ENCODE results near the gene KANK4. TPM values are rescaled to one million over a fixed set of nuclear protein-coding genes. Genes with fewer than 3 reads are reported as not detected.

The KANK4 gene
- total and polyA plus RNA-seq, 5 donors from 2014 or later, result not detected

DNA sequence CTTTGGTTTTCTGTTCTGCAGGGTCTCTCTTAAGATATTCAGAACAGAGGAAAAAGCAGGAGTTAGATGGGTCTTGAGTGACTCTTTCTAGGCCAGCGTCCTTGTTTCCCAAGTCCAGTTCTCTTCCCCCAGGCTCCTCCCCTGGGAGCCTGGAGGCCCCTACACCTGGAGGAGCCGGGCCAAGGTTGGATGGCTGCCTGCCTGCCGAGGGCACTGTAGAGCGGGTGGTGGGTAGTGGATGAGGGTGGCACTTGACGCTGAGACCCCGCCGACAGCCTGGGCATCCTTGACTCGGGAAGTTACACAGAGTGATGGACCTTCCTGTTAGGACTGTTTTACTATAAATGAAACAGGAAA, 17.4 kb upstream of the KANK4 start:
- ATAC-seq (ENCODE audit: low read depth in 2 of 2), result no peak
- no peak overlapping the region for H3K27ac ChIP-seq (ENCODE audit: insufficient read depth, low read length, poor library complexity, severe bottlenecking)
- peaks cover 0 to 2% (median 0%) of the 10 kb centered on the region in 7 donors for H3K9me3 Mint-ChIP-seq
- no peak overlapping the region for H3K4me3 Mint-ChIP-seq
- no peaks in the 10 kb centered on the region for H3K4me1 ChIP-seq (ENCODE audit: control insufficient read depth, insufficient read depth, low read length, poor library complexity, severe bottlenecking)
- no peaks in the 10 kb centered on the region for H3K9me3 ChIP-seq (ENCODE audit: control insufficient read depth in 2 of 2, low read length in 2 of 2)
- no peak for DNase-seq
- H3K36me3 Mint-ChIP-seq, result no peaks in the 10 kb centered on the region
- no peaks in the 10 kb centered on the region for H3K4me1 Mint-ChIP-seq
- no peaks in the 10 kb centered on the region for H3K36me3 ChIP-seq (ENCODE audit: control insufficient read depth, insufficient read depth, low read length)
- no peak overlapping the region for H3K4me3 ChIP-seq (ENCODE audit: low read depth, low read length)
- H3K27me3 Mint-ChIP-seq, result peaks cover 7% of the 10 kb centered on the region
- H3K27me3 ChIP-seq (ENCODE audit: control insufficient read depth, insufficient read depth, low read length), result no peaks in the 10 kb centered on the region
- H3K27ac Mint-ChIP-seq, result no peak overlapping the region

DNA sequence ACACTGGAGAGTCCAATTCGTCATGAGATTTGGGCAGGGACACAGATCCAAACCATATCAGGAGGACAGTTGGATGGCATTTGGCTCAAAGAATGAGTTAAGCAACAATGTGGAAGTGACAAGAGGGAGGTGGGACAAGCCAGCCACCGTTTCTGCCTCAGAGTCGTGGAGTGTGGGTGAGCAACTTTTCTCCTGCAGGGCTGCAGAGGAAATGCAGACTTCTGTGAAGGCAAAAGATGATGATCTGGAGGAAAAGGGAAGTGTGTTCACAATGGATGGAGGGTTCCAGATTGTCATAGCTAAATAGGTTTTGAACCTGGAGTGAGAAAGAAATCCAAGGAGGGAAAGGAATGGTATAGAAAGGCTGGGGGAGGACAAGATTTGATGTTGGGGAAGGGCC, 16.4 kb upstream of the KANK4 start:
- H3K9me3 ChIP-seq (ENCODE audit: control insufficient read depth in 2 of 2, low read length in 2 of 2), result no peaks in the 10 kb centered on the region
- Mint-ChIP-seq H3K4me3 (no peak overlapping the region), H3K4me1 (no peaks in the 10 kb centered on the region), H3K27ac (no peak overlapping the region), H3K9me3 (peaks cover 0 to 2% (median 0%) of the 10 kb centered on the region in 7 donors), H3K36me3 (no peaks in the 10 kb centered on the region), H3K27me3 (peaks cover 7% of the 10 kb centered on the region)
- DNase-seq (no peak), ATAC-seq (ENCODE audit: low read depth in 2 of 2) (no peak)
- no peaks in the 10 kb centered on the region for H3K36me3 ChIP-seq (ENCODE audit: control insufficient read depth, insufficient read depth, low read length)
- no peaks in the 10 kb centered on the region for H3K27me3 ChIP-seq (ENCODE audit: control insufficient read depth, insufficient read depth, low read length)
- no peak overlapping the region for H3K27ac ChIP-seq (ENCODE audit: insufficient read depth, low read length, poor library complexity, severe bottlenecking)
- no peaks in the 10 kb centered on the region for H3K4me1 ChIP-seq (ENCODE audit: control insufficient read depth, insufficient read depth, low read length, poor library complexity, severe bottlenecking)
- H3K4me3 ChIP-seq (ENCODE audit: low read depth, low read length), result no peak overlapping the region

DNA sequence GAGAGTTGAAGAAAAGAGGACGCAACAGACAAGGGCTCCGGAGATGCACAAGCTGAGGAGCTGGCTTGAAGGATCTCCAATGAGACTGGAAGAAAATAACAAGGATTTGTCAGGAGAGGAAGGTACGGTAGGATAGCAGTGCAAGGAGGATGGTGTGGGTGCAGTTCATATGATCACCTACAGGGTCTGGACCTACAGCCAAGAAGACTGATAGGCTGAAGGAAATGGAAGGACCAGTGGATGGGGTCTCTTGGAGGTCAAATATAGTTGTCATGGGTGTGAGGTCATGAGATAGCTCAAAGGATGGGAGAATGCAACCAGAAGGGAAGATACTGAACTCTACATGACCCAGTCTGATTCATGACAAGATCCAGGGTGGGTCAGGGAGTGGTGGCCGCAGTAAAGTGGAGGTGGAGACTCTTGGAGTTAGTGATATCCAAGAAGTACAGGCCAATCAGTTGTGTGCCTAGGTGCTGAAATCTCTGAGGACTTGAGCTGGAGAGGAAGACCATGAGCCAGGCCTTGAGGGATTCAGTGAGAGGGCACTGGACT, 15.3 kb upstream of the KANK4 start:
- Histone ChIP-seq H3K27ac (ENCODE audit: insufficient read depth, low read length, poor library complexity, severe bottlenecking) (no peak overlapping the region), H3K27me3 (ENCODE audit: control insufficient read depth, insufficient read depth, low read length) (no peaks in the 10 kb centered on the region), H3K4me1 (ENCODE audit: control insufficient read depth, insufficient read depth, low read length, poor library complexity, severe bottlenecking) (no peaks in the 10 kb centered on the region), H3K36me3 (ENCODE audit: control insufficient read depth, insufficient read depth, low read length) (no peaks in the 10 kb centered on the region), H3K4me3 (ENCODE audit: low read depth, low read length) (no peak overlapping the region), H3K9me3 (ENCODE audit: control insufficient read depth in 2 of 2, low read length in 2 of 2) (no peaks in the 10 kb centered on the region)
- Mint-ChIP-seq H3K27ac (no peak overlapping the region), H3K36me3 (no peaks in the 10 kb centered on the region), H3K27me3 (peaks cover 7% of the 10 kb centered on the region), H3K9me3 (peaks cover 0 to 2% (median 0%) of the 10 kb centered on the region in 7 donors), H3K4me1 (no peaks in the 10 kb centered on the region), H3K4me3 (no peak overlapping the region)
- ATAC-seq (ENCODE audit: low read depth in 2 of 2) (no peak), DNase-seq (no peak)

DNA sequence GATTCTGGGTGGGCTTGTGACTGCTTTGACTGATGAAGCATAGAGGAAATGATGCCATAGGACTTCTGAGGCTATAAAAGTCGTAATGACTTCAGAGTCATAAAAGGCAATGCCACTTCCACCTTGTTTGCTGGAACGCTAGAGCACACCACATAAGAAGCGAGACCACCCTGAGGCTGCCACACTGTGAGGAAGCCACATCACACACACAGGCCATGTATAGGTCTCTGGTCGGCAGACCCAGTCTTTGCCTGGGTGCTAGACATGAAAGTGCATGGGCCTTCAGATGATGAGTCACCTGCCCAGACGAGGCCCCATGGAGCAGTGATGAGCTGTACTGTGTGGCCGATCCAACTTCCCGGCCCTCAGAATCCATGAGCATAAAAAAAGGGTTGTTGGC, 14.2 kb upstream of the KANK4 start:
- no peaks in the 10 kb centered on the region for H3K4me1 ChIP-seq (ENCODE audit: control insufficient read depth, insufficient read depth, low read length, poor library complexity, severe bottlenecking)
- Mint-ChIP-seq H3K27me3 (peaks cover 7% of the 10 kb centered on the region), H3K9me3 (peaks cover 0 to 2% (median 0%) of the 10 kb centered on the region in 7 donors), H3K36me3 (no peaks in the 10 kb centered on the region), H3K4me3 (no peak overlapping the region), H3K27ac (peak overlapping the region in 1 of 3 donors; percentile 54), H3K4me1 (no peaks in the 10 kb centered on the region)
- ATAC-seq (ENCODE audit: low read depth in 2 of 2), result no peak
- H3K27ac ChIP-seq (ENCODE audit: insufficient read depth, low read length, poor library complexity, severe bottlenecking), result no peak overlapping the region
- H3K9me3 ChIP-seq (ENCODE audit: control insufficient read depth in 2 of 2, low read length in 2 of 2), result no peaks in the 10 kb centered on the region
- no peaks in the 10 kb centered on the region for H3K36me3 ChIP-seq (ENCODE audit: control insufficient read depth, insufficient read depth, low read length)
- no peaks in the 10 kb centered on the region for H3K27me3 ChIP-seq (ENCODE audit: control insufficient read depth, insufficient read depth, low read length)
- H3K4me3 ChIP-seq (ENCODE audit: low read depth, low read length), result no peak overlapping the region
- no peak for DNase-seq

DNA sequence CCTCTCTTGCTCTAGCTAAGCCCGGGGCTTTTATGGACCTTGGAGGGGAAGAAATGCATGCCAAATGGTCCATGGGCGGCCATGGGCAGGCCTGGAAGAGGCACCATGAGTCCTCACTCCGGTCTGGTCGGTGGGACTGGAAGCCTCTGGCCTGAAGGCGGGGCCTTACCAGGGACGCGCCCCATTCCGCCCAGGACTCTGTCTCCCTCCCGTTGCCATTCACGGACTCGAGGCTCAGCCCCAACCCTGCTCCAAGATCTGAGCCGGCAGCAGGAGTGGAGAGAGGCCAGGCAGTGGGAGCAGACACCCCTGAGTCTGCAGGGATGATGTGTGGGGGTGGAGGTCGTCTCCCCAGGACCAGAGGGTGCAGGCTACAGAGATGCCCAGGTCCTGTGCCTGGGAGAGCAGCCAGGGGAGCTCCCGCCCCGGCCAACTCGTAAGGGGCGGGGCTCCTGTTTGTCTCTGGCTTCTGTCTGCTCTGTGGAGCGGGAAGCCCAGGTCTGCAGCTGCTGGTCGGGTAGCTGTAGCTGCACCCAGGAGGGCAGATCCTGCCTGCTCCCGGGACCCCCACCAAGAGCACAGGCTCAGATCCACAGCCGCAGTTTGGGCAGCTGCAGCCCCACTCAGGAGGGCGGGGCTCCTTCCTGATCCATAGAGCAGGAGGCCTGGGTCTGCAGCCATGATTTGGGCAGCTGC, 8.3 kb upstream of the KANK4 start:
- H3K4me1 Mint-ChIP-seq, result peaks cover 0 to 5% (median 0%) of the 10 kb centered on the region in 4 donors
- H3K27me3 Mint-ChIP-seq, result peaks cover 19% of the 10 kb centered on the region
- Histone ChIP-seq H3K4me1 (ENCODE audit: control insufficient read depth, insufficient read depth, low read length, poor library complexity, severe bottlenecking) (no peaks in the 10 kb centered on the region), H3K36me3 (ENCODE audit: control insufficient read depth, insufficient read depth, low read length) (no peaks in the 10 kb centered on the region), H3K27me3 (ENCODE audit: control insufficient read depth, insufficient read depth, low read length) (no peaks in the 10 kb centered on the region), H3K9me3 (ENCODE audit: control insufficient read depth in 2 of 2, low read length in 2 of 2) (no peaks in the 10 kb centered on the region), H3K27ac (ENCODE audit: insufficient read depth, low read length, poor library complexity, severe bottlenecking) (no peak overlapping the region), H3K4me3 (ENCODE audit: low read depth, low read length) (no peak overlapping the region)
- no peak overlapping the region for H3K4me3 Mint-ChIP-seq
- ATAC-seq (ENCODE audit: low read depth in 2 of 2) (no peak), DNase-seq (no peak)
- H3K9me3 Mint-ChIP-seq, result no peaks in the 10 kb centered on the region
- H3K27ac Mint-ChIP-seq, result no peak overlapping the region
- H3K36me3 Mint-ChIP-seq, result no peaks in the 10 kb centered on the region

DNA sequence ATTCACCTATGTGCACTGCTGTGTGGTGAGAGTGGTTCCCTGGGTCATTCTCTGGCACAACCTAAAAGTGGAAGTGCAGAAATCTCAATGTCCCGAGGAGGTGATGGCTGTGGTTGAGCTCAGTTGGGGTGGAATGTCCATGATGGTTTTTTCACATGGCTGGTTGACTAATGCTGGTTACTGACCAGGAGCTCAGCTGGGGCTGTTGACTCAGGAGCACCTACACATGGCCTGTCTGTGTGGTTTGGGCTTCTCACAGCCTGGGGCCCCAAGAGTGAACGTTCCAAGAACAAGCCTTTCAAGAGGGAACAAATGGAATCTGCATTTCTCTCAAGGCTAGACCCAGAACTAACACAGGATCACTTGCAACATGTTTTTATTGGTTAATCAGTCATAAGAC, 6.4 kb upstream of the KANK4 start:
- Histone ChIP-seq H3K27ac (ENCODE audit: insufficient read depth, low read length, poor library complexity, severe bottlenecking) (no peak overlapping the region), H3K36me3 (ENCODE audit: control insufficient read depth, insufficient read depth, low read length) (no peaks in the 10 kb centered on the region), H3K27me3 (ENCODE audit: control insufficient read depth, insufficient read depth, low read length) (no peaks in the 10 kb centered on the region), H3K4me3 (ENCODE audit: low read depth, low read length) (no peak overlapping the region), H3K9me3 (ENCODE audit: control insufficient read depth in 2 of 2, low read length in 2 of 2) (no peaks in the 10 kb centered on the region), H3K4me1 (ENCODE audit: control insufficient read depth, insufficient read depth, low read length, poor library complexity, severe bottlenecking) (no peaks in the 10 kb centered on the region)
- ATAC-seq (ENCODE audit: low read depth in 2 of 2) (no peak), DNase-seq (no peak)
- H3K4me3 Mint-ChIP-seq, result no peak overlapping the region
- H3K27ac Mint-ChIP-seq, result no peak overlapping the region
- H3K9me3 Mint-ChIP-seq, result no peaks in the 10 kb centered on the region
- no peaks in the 10 kb centered on the region for H3K36me3 Mint-ChIP-seq
- H3K4me1 Mint-ChIP-seq, result peaks cover 0 to 5% (median 1%) of the 10 kb centered on the region in 4 donors
- H3K27me3 Mint-ChIP-seq, result peaks cover 12% of the 10 kb centered on the region

DNA sequence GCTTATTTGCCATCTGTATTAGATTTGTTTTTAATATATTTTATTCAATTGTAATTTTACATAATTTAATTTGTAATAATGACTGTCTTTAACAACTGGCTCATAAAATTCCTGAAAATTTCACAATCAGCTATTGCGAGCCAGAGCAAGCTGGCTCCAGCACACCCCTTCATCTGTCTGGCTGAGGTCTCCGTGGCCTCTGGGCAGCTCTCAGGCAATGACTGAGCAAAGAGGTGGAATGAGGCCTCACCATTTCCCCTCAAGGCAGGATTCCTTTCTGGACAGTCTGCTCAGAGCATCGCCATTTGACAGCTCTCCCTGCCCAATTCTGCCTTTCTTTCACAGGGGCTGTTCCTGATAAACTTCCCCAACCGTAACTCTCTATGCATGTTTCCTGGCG, 5.8 kb upstream of the KANK4 start:
- no peak for ATAC-seq (ENCODE audit: low read depth in 2 of 2)
- H3K27me3 Mint-ChIP-seq, result peaks cover 14% of the 10 kb centered on the region
- H3K4me3 Mint-ChIP-seq, result no peak overlapping the region
- Histone ChIP-seq H3K4me3 (ENCODE audit: low read depth, low read length) (no peak overlapping the region), H3K27me3 (ENCODE audit: control insufficient read depth, insufficient read depth, low read length) (no peaks in the 10 kb centered on the region), H3K4me1 (ENCODE audit: control insufficient read depth, insufficient read depth, low read length, poor library complexity, severe bottlenecking) (no peaks in the 10 kb centered on the region), H3K9me3 (ENCODE audit: control insufficient read depth in 2 of 2, low read length in 2 of 2) (no peaks in the 10 kb centered on the region), H3K36me3 (ENCODE audit: control insufficient read depth, insufficient read depth, low read length) (no peaks in the 10 kb centered on the region), H3K27ac (ENCODE audit: insufficient read depth, low read length, poor library complexity, severe bottlenecking) (no peak overlapping the region)
- no peak overlapping the region for H3K27ac Mint-ChIP-seq
- no peak for DNase-seq
- H3K36me3 Mint-ChIP-seq, result no peaks in the 10 kb centered on the region
- peaks cover 0 to 5% (median 1%) of the 10 kb centered on the region in 4 donors for H3K4me1 Mint-ChIP-seq
- no peaks in the 10 kb centered on the region for H3K9me3 Mint-ChIP-seq

DNA sequence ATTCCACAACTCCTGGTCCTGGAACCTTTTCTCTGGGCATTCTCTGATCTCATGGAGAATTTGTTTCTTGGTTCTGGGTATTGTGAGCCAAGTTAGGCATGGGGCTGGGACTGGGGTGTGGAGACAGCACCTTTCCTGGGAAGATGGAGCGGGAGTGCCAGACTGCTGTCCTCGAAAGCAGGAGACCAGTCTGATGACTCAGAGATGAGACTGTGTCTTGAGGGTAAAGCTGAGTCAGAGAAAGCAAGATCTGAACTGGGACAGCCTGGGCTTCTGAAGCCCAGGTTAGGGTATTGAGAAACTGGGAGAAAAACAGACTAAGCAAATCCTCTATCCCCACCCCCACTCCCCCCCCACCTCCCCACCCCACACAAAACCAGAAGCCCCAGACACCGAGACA, 2.2 kb upstream of the KANK4 start:
- Mint-ChIP-seq H3K36me3 (no peaks in the 10 kb centered on the region), H3K27me3 (peaks cover 33% of the 10 kb centered on the region), H3K4me3 (no peak overlapping the region), H3K4me1 (peaks cover 0 to 9% (median 3%) of the 10 kb centered on the region in 4 donors), H3K9me3 (no peaks in the 10 kb centered on the region), H3K27ac (no peak overlapping the region)
- ATAC-seq (ENCODE audit: low read depth in 2 of 2) (no peak), DNase-seq (no peak)
- Histone ChIP-seq H3K4me1 (ENCODE audit: control insufficient read depth, insufficient read depth, low read length, poor library complexity, severe bottlenecking) (peaks cover 2% of the 10 kb centered on the region), H3K27ac (ENCODE audit: insufficient read depth, low read length, poor library complexity, severe bottlenecking) (no peak overlapping the region), H3K36me3 (ENCODE audit: control insufficient read depth, insufficient read depth, low read length) (no peaks in the 10 kb centered on the region), H3K27me3 (ENCODE audit: control insufficient read depth, insufficient read depth, low read length) (peaks cover 4% of the 10 kb centered on the region), H3K9me3 (ENCODE audit: control insufficient read depth in 2 of 2, low read length in 2 of 2) (no peaks in the 10 kb centered on the region), H3K4me3 (ENCODE audit: low read depth, low read length) (no peak overlapping the region)
